Activated naive CD4-positive, alpha-beta T cell treated with anti-CD3 and anti-CD28 coated beads, Interleukin-2, amount 10 ng/mL, durations not matched to agents 5 hours and 36 hours (primary cell): ENCODE results near the gene TMCO2. TPM values are rescaled to one million over a fixed set of nuclear protein-coding genes. Genes with fewer than 3 reads are reported as not detected.

Experiments
- total RNA-seq, 2 experiments: library from RNA; stranded (reverse); gene quantifications; one replicate each; pipeline ENCODE4 v1.2.3, GENCODE V29; 2021

Gene TMCO2
- total RNA-seq: under 1 TPM in 1 of 2 experiments, not detected in 1; 0.38 TPM

GRCh38 chr1:40247655-40248054, at the start of gene TMCO2:
TSS of gene TMCO2 (plus strand) at chr1:40247937. CDS start at chr1:40247994, 57 bp downstream.

DNA sequence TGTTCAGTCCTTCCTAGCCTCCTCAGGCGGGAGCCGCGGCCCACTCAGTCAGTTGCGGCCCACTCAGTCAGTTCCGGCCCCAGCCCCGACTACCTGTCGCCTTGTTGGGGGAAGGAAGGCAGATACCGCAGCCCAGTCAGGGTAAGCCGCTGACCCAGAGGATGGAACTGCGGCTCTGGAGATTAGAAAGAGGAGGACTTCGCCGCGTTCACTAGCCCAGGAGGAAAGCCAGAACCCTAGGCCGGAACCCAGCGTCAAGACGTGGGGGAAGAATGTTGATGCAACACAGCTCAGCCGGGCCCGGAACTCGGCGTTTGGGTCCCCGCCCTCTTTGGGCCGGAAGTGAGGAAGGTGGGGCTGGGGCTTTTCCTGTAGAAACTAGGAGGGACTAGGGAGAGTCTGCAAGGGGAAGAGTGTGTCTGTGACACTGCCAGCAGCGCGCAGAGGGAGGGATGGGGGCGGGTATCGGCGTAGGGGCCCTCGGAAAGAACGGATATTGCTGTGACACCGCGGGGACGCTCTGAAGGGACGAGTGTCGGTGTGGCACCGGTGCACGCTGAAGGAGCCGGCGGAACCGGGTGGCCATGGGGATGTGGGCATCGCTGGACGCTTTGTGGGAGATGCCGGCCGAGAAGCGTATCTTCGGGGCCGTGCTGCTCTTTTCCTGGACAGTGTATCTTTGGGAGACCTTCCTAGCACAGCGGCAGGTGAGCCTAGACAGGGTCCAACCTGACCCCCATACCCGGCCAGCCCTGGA, 10.1 kb downstream of the TMCO2 start, which contains the start of gene ZMPSTE24:
Gene ZMPSTE24 (plus strand): TSS at position 549 of the 757 bp plus-strand sequence. CDS start 36 bp downstream, at position 585.

Other genes starting within 250 kb of the TMCO2 start
- 100 to 1,000 TPM; 718 to 732 TPM for gene CAP1, start 207.2 kb upstream of the TMCO2 start, total RNA-seq
- 10 to 100 TPM; 78.4 to 79.4 TPM for gene PPT1, start 150.7 kb upstream of the TMCO2 start, total RNA-seq
- gene RLF, start 86.5 kb upstream of the TMCO2 start, total RNA-seq: 10 to 100 TPM; 23.3 to 24.4 TPM
- gene ZMPSTE24, start 10.3 kb downstream of the TMCO2 start, total RNA-seq: 10 to 100 TPM; 20.6 to 21.0 TPM
- gene COL9A2, start 69.3 kb downstream of the TMCO2 start, total RNA-seq: 1 to 10 TPM; 3.2 to 3.5 TPM
- 100 to 1,000 TPM; 128 to 129 TPM for gene SMAP2, start 125.8 kb downstream of the TMCO2 start, total RNA-seq
- gene ZFP69B, start 202.5 kb downstream of the TMCO2 start, total RNA-seq: 1 to 10 TPM; 4.4 to 4.6 TPM
- gene ZFP69, start 229.4 kb downstream of the TMCO2 start, total RNA-seq: 1 to 10 TPM; 3.4 to 3.6 TPM